ENCODE data around the gene CDR2. TPM values are rescaled to one million over a fixed set of nuclear protein-coding genes. Genes with fewer than 3 reads are reported as not detected.

Gene CDR2
- total RNA-seq, 1 donor from 2014 or later, result 42.9 TPM

DNA sequence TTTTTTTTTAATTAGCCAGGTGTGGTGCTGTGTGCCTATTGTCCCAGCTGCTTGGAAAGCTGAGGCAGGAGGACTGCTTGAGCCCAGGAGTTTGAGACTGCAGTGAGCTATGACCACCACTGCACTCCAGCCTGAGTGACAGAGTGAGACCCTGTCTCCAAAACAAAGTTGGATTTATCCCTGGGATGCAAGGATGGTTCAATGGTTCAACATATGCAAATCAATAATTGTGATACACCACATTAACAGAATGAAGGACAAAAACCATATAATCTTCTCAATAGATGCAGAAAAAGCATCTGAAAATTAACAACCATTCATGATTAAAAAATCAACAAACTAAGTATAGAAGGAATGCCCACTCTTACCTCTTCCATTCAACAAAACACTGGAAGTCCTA is 33.5 kb downstream of the CDR2 start:
- intact Hi-C loops (cut with micrococcal nuclease), result no loop called here
- no peak overlapping the region for H3K4me3 Mint-ChIP-seq (ENCODE audit: low read depth)
- peaks cover 77% of the 10 kb centered on the region for H3K36me3 Mint-ChIP-seq (ENCODE audit: low read depth)
- H3K27me3 Mint-ChIP-seq (ENCODE audit: low read depth), result no peaks in the 10 kb centered on the region
- no peak for DNase-seq (ENCODE audit: low spot score)
- H3K4me1 Mint-ChIP-seq (ENCODE audit: low read depth), result peaks cover 12% of the 10 kb centered on the region
- no peak overlapping the region for H3K27ac Mint-ChIP-seq
- peaks cover 33% of the 10 kb centered on the region for H3K9me3 Mint-ChIP-seq

DNA sequence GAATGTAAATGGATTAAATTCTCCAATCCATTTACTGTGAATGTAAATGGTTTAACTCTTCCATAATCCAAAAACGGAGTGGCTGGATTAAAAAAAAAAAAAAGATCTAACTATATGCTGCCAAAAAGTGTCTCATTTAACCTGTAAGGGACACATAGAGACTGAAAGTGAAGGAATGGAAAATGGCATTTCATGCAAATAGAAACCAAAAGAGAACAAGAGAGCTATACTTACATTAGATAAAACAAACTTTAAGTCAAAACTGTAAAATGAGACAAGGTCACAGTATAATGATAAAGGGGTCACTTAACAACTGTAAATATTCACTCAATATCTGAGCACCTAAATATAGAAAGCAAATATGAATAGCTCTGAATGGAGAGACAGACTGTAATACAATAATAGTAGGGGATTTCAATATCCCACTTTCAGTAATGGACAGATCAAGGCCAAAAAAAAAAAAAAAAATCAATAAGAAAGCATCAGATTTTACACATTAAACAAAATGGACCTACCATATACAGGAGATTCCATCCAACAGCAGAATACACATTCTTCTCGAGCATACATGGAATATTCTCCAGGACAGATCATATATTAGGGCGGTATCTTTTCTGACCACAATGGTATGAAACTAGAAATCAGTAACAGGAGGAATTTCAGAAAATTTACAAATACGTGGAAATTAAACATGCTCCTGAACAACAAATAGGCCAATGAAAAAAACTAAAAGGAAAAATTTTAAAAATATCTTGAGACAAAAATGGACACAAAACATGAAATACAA is 36.4 kb downstream of the CDR2 start:
- Mint-ChIP-seq H3K27ac (no peak overlapping the region), H3K4me1 (ENCODE audit: low read depth) (peaks cover 12% of the 10 kb centered on the region), H3K4me3 (ENCODE audit: low read depth) (no peak overlapping the region), H3K36me3 (ENCODE audit: low read depth) (peaks cover 96% of the 10 kb centered on the region), H3K9me3 (peaks cover 34% of the 10 kb centered on the region), H3K27me3 (ENCODE audit: low read depth) (no peaks in the 10 kb centered on the region)
- no peak for DNase-seq (ENCODE audit: low spot score)
- intact Hi-C loops (cut with micrococcal nuclease), result no loop called here

DNA sequence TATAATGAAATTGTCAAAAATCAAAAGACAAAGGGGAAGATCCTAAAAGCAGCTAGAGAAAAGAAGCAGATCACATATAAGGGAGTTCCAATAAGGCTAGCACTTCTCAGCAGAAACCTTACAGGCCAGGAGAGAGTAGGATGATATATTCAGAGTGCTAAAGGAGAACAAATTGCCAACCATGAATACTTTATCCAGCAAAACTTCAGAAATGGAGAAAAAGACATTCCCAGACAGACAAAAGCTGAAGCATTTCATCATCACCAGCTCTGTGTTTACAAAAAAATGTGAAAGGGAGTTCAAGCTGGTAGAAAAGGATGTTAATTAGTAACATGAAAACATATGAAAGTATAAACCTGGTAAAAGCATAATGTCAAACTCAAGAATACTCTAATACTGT is 37.4 kb downstream of the CDR2 start:
- peaks cover 34% of the 10 kb centered on the region for H3K9me3 Mint-ChIP-seq
- H3K27me3 Mint-ChIP-seq (ENCODE audit: low read depth), result no peaks in the 10 kb centered on the region
- no peak overlapping the region for H3K4me3 Mint-ChIP-seq (ENCODE audit: low read depth)
- peaks cover 92% of the 10 kb centered on the region for H3K36me3 Mint-ChIP-seq (ENCODE audit: low read depth)
- H3K4me1 Mint-ChIP-seq (ENCODE audit: low read depth), result peaks cover 8% of the 10 kb centered on the region
- H3K27ac Mint-ChIP-seq, result no peak overlapping the region
- DNase-seq (ENCODE audit: low spot score), result no peak
- intact Hi-C loops (cut with micrococcal nuclease), result no loop called here

DNA sequence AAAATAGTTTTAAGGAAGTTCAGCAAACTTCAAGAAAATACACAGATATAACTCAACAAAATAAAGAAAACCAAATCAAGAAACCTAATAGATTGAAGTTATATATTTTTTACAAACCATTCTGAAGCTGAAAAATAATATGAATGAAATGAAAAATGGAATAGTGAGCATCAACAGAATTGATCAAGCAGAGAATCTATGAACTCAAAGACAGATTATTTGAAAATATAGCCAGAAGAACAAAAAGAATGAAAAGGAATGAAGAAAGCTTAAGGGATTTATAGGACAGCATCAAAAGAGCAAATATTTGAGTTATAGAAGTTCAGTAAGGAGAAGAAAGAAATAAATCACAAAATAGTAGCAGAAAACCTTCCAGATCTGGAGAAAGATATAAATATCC is 37.8 kb downstream of the CDR2 start:
- DNase-seq (ENCODE audit: low spot score), result no peak
- H3K27me3 Mint-ChIP-seq (ENCODE audit: low read depth), result no peaks in the 10 kb centered on the region
- no peak overlapping the region for H3K27ac Mint-ChIP-seq
- no peak overlapping the region for H3K4me3 Mint-ChIP-seq (ENCODE audit: low read depth)
- intact Hi-C loops (cut with micrococcal nuclease), result no loop called here
- peaks cover 34% of the 10 kb centered on the region for H3K9me3 Mint-ChIP-seq
- H3K36me3 Mint-ChIP-seq (ENCODE audit: low read depth), result peaks cover 92% of the 10 kb centered on the region
- H3K4me1 Mint-ChIP-seq (ENCODE audit: low read depth), result peaks cover 8% of the 10 kb centered on the region

DNA sequence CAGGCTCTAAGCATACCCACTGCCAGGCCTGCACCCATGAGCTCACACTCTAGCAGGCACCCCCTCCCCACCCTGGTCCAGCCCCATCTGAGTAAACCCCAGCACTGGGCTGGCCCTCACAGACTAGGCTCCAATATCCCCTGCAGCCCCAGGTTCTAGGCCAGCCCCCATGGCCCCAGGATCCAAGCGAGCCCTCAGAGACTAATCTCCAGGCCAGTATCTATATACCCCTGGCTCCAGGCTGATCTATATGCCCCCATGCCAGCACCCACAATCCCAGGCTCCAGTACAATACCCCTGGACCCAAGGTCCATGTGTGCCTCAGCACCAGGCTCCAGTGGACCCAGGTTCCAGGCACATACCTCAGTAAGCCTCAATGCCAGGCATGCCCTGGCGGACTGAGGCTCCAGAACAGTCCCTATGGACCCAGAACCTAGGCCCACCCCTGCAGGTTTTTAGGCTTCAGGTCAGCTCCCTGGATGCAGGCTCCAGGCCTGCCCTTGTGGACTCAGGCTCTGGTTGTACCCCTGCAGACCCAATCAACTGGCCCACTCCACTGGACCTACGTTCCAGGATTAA is 38.7 kb downstream of the CDR2 start:
- H3K4me1 Mint-ChIP-seq (ENCODE audit: low read depth), result peaks cover 8% of the 10 kb centered on the region
- no peak for DNase-seq (ENCODE audit: low spot score)
- intact Hi-C loops (cut with micrococcal nuclease), result no loop called here
- H3K4me3 Mint-ChIP-seq (ENCODE audit: low read depth), result no peak overlapping the region
- H3K9me3 Mint-ChIP-seq, result peaks cover 34% of the 10 kb centered on the region
- no peak overlapping the region for H3K27ac Mint-ChIP-seq
- H3K27me3 Mint-ChIP-seq (ENCODE audit: low read depth), result no peaks in the 10 kb centered on the region
- peaks cover 90% of the 10 kb centered on the region for H3K36me3 Mint-ChIP-seq (ENCODE audit: low read depth)

DNA sequence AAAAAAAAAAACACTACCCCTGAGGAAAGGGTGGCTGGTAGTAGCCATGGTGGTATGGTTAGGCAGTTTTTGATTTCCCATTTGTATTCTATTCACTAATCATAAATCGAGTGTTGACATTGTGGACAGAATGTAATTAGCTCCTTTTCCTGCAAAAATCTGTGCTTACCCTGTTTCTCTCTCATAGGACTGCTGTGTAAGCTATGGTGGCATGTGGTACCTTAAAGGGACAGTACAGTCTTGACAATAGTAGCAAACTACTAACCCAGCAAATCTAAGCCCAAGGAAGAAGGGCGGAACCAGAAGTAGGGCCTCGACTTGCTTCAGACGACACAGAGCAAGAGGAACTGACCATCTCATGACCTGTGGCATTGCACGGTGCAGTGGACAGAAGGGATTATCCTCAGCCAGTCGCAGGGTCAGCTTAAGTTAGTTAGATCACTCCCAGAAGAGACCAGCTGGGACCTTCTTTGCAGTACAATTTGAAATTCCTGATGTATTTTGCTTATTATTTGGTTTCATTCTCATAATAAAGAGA is 40.9 kb downstream of the CDR2 start:
- H3K36me3 Mint-ChIP-seq (ENCODE audit: low read depth), result peaks cover 90% of the 10 kb centered on the region
- peaks cover 8% of the 10 kb centered on the region for H3K4me1 Mint-ChIP-seq (ENCODE audit: low read depth)
- H3K27me3 Mint-ChIP-seq (ENCODE audit: low read depth), result no peaks in the 10 kb centered on the region
- intact Hi-C loops (cut with micrococcal nuclease), result loop anchor here (5.0 kb wide), 1 partner anchor 39 kb away; the partner anchor contains the start of gene CDR2
- no peak overlapping the region for H3K4me3 Mint-ChIP-seq (ENCODE audit: low read depth)
- no peak for DNase-seq (ENCODE audit: low spot score)
- no peak overlapping the region for H3K27ac Mint-ChIP-seq
- H3K9me3 Mint-ChIP-seq, result peaks cover 26% of the 10 kb centered on the region

DNA sequence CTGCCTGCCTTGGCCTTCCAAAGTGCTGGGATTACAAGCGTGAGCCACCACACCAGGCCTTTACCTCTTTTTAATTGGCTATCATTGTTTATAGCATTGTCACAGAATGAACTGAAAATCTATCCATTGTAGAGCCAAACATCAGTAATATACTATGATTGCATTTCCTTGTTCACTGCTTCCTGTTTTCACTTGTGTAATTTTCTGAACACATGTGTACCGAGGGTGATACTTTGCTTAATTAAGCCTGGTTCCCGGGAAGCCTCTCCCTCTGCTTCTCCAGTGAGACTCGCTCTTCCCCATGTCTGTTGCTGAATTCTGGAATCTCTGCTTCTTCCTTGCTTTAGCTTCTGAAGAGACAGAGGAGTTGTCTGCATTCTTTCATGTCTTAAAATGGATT is 44.1 kb downstream of the CDR2 start:
- DNase-seq (ENCODE audit: low spot score), result no peak
- no peak overlapping the region for H3K27ac Mint-ChIP-seq
- intact Hi-C loops (cut with micrococcal nuclease), result loop anchor here (5.0 kb wide), 1 partner anchor 42 kb away; the partner anchor contains the start of gene CDR2
- H3K9me3 Mint-ChIP-seq, result no peaks in the 10 kb centered on the region
- H3K4me3 Mint-ChIP-seq (ENCODE audit: low read depth), result no peak overlapping the region
- peaks cover 75% of the 10 kb centered on the region for H3K36me3 Mint-ChIP-seq (ENCODE audit: low read depth)
- no peaks in the 10 kb centered on the region for H3K27me3 Mint-ChIP-seq (ENCODE audit: low read depth)
- H3K4me1 Mint-ChIP-seq (ENCODE audit: low read depth), result no peaks in the 10 kb centered on the region

DNA sequence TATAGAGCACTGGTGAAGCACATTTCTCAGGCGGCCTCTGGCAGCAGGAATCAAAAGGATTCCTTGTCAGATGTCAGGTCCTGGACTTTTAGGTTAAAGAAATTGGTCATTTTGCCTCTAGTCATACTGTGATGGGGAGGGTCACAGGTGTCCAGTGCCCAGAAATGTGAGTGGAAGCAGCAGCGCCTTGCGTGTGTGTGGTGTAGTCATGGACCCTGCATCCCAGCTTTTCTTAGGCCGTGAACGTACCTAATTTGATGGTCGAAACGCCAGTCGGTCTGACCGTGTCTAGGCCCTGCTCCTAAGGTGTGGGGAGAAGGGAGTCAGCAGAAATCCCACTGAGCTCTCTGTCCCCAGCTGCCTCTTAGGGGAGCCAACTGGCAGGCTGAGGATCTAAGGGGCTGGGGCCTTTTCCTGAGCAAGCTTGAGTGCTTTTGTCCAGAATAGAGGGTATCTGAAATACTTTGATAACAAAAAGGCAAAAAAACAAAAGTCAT is 45.2 kb downstream of the CDR2 start:
- Mint-ChIP-seq H3K4me3 (ENCODE audit: low read depth) (no peak overlapping the region), H3K36me3 (ENCODE audit: low read depth) (peaks cover 70% of the 10 kb centered on the region), H3K27me3 (ENCODE audit: low read depth) (no peaks in the 10 kb centered on the region), H3K27ac (no peak overlapping the region), H3K4me1 (ENCODE audit: low read depth) (no peaks in the 10 kb centered on the region), H3K9me3 (no peaks in the 10 kb centered on the region)
- no peak for DNase-seq (ENCODE audit: low spot score)
- intact Hi-C loops (cut with micrococcal nuclease), result no loop called here

DNA sequence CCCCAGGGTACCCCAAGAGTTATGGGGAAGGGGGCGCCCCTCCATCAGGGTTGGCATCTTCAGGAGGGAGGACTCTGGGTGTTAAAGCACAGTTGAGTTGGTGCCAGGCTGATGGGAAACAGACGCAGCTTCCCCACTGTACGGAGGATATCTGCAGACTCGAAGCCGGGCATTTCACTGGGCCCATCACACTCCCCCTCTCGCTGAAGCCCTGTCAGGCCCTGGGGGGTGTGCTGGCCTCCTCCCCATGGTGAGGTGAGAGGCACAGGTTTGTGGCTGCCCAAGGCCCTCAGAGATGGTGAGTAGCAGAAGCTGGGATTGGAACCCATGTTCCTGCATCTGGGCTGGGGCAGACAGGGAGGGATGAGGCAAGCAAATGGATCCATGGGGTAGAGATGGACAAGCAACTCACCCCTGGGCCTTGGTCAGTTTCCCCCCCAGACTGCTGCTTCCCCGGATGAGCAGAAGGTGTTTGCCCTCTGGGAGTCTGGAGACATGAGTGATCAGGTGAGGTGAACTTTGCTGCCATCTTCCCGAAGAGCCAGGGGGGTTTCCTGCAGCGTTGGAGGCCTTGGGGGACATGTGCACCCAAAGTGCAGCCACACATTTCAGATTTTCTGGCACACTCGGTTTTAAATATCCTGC is 46.2 kb downstream of the CDR2 start:
- Mint-ChIP-seq H3K9me3 (no peaks in the 10 kb centered on the region), H3K27ac (no peak overlapping the region), H3K4me3 (ENCODE audit: low read depth) (no peak overlapping the region), H3K4me1 (ENCODE audit: low read depth) (no peaks in the 10 kb centered on the region), H3K36me3 (ENCODE audit: low read depth) (peaks cover 67% of the 10 kb centered on the region), H3K27me3 (ENCODE audit: low read depth) (no peaks in the 10 kb centered on the region)
- DNase-seq (ENCODE audit: low spot score), result no peak
- intact Hi-C loops (cut with micrococcal nuclease), result no loop called here

DNA sequence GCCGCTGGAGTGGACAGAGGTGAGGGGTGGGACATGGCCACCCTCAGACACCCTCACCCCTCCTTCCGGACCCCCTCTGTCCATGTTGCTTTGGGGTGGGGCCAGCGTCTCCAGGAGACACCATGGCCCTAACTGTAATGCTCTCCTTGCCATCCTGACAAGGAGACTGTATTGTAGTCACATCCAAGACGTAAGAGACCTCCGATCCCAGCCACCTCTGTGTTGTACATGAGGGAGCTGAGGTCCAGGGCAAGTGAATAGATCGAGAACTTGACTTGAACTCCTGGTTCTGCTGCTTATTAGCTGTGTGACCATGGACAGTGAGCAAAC is 47.0 kb downstream of the CDR2 start:
- no peak for DNase-seq (ENCODE audit: low spot score)
- no peaks in the 10 kb centered on the region for H3K4me1 Mint-ChIP-seq (ENCODE audit: low read depth)
- peaks cover 64% of the 10 kb centered on the region for H3K36me3 Mint-ChIP-seq (ENCODE audit: low read depth)
- H3K9me3 Mint-ChIP-seq, result no peaks in the 10 kb centered on the region
- no peak overlapping the region for H3K27ac Mint-ChIP-seq
- H3K4me3 Mint-ChIP-seq (ENCODE audit: low read depth), result no peak overlapping the region
- H3K27me3 Mint-ChIP-seq (ENCODE audit: low read depth), result no peaks in the 10 kb centered on the region
- intact Hi-C loops (cut with micrococcal nuclease), result no loop called here

DNA sequence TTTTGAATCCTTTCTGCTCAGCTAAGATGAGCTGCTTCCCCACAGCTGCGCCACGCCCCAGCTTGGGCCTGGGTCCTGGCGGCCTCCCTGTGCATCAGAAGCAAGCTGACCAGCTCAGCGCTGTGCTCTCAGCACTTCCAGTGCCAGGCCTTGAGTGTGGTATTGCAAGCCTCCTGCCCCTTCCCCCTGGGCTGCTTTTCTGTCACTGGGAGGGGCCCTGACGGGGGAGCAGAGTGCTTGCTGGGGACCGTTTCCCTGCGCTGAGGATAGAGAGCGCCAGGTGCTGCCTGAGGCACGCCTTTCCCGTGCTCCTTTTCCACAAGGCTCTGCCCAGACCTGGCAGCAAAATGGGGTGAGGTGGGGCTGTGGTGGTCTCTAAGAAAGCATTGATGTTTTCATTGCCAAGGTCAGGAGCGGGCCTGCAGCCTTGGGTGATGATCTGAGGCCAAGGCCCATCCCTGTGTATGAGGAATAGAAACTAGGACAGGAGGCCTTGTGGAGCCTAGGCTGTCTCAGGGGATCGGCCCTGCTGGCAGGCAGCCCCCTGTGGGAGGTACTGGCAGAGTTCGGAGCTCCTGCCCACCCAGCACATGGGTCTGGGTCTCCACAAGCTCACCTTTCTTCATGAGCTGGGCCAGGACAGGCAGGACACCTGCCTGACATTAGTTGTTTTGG is 47.5 kb downstream of the CDR2 start:
- intact Hi-C loops (cut with micrococcal nuclease), result no loop called here
- DNase-seq (ENCODE audit: low spot score), result no peak
- no peak overlapping the region for H3K27ac Mint-ChIP-seq
- H3K4me1 Mint-ChIP-seq (ENCODE audit: low read depth), result no peaks in the 10 kb centered on the region
- peaks cover 61% of the 10 kb centered on the region for H3K36me3 Mint-ChIP-seq (ENCODE audit: low read depth)
- H3K27me3 Mint-ChIP-seq (ENCODE audit: low read depth), result no peaks in the 10 kb centered on the region
- H3K4me3 Mint-ChIP-seq (ENCODE audit: low read depth), result no peak overlapping the region
- no peaks in the 10 kb centered on the region for H3K9me3 Mint-ChIP-seq

DNA sequence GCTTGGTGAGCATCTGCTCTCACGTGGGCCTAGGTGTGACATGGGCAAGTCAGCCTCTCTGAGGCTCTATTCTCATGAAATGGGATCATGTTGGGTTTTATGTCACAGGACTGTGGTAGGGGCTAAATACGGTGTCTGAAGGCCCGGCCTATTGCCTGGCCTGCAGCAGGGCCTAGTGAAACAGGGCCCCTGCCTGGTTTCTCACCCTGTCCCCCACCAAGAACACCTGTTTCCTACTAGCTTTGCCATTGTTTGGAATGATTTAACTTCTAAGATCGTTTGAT is 48.1 kb downstream of the CDR2 start:
- Mint-ChIP-seq H3K4me3 (ENCODE audit: low read depth) (no peak overlapping the region), H3K4me1 (ENCODE audit: low read depth) (no peaks in the 10 kb centered on the region), H3K27ac (no peak overlapping the region), H3K36me3 (ENCODE audit: low read depth) (peaks cover 57% of the 10 kb centered on the region), H3K27me3 (ENCODE audit: low read depth) (no peaks in the 10 kb centered on the region), H3K9me3 (no peaks in the 10 kb centered on the region)
- intact Hi-C loops (cut with micrococcal nuclease), result no loop called here
- no peak for DNase-seq (ENCODE audit: low spot score)

Measured in activated T-helper 2 cell treated with anti-CD3 and anti-CD28 coated beads, Interferon-gamma antibody, Interleukin-2, Interleukin-4, amounts not matched to agents 10 μg/mL and 5 μg/mL and 100 μg/mL, durations not matched to agents 14 hours and 24 hours and 36 hours (primary cell).